Measurements from ENCODE around the gene TEAD1.

Gene TEAD1

GRCh38 chr11:12865863-12866595 is 191.8 kb downstream of the TEAD1 start:
- H3K4me3 ChIP-seq (ENCODE audit: low read depth, low read length), result no peak overlapping the region
- DNase-seq (ENCODE audit: low read depth, low spot score), result no peak
- in situ Hi-C loops (cut with HindIII; ENCODE audit: low sequenced_read_pairs), result no loop called here
- TF ChIP-seq CTCF (IDR thresholded peaks at IDR 0.05; ENCODE audit: low read depth, low read length), result no peak

GRCh38 chr11:12867531-12867930 is 193.3 kb downstream of the TEAD1 start:
- in situ Hi-C loops (cut with HindIII; ENCODE audit: low sequenced_read_pairs), result no loop called here

GRCh38 chr11:12868315-12869073 is 194.3 kb downstream of the TEAD1 start:
- peak; percentile 53 for DNase-seq (ENCODE audit: low read depth, low spot score)
- peak; percentile 39 for TF ChIP-seq CTCF (IDR thresholded peaks at IDR 0.05; ENCODE audit: low read depth, low read length)
- in situ Hi-C loops (cut with HindIII; ENCODE audit: low sequenced_read_pairs), result no loop called here
- H3K4me3 ChIP-seq (ENCODE audit: low read depth, low read length), result no peak overlapping the region

More at GRCh38 chr11:12867531-12867930, 193.3 kb downstream of the TEAD1 start:
- TF ChIP-seq CTCF (IDR thresholded peaks at IDR 0.05; ENCODE audit: low read depth, low read length), result no peak
- H3K4me3 ChIP-seq (ENCODE audit: low read depth, low read length), result no peak overlapping the region
- no peak for DNase-seq (ENCODE audit: low read depth, low spot score)

- in situ Hi-C loops (cut with HindIII; ENCODE audit: low sequenced_read_pairs), result no loop called here
These were observed 197.0 kb downstream of the TEAD1 start for GRCh38 chr11:12871241-12871640.

GRCh38 chr11:12871788-12872321 is 197.6 kb downstream of the TEAD1 start:
- TF ChIP-seq CTCF (IDR thresholded peaks at IDR 0.05; ENCODE audit: low read depth, low read length), result no peak
- in situ Hi-C loops (cut with HindIII; ENCODE audit: low sequenced_read_pairs), result no loop called here

More at GRCh38 chr11:12871241-12871640, 197.0 kb downstream of the TEAD1 start:
- H3K4me3 ChIP-seq (ENCODE audit: low read depth, low read length), result no peak overlapping the region
- no peak for DNase-seq (ENCODE audit: low read depth, low spot score)
- no peak for TF ChIP-seq CTCF (IDR thresholded peaks at IDR 0.05; ENCODE audit: low read depth, low read length)

GRCh38 chr11:12876340-12876739 is 202.1 kb downstream of the TEAD1 start:
- no peak for DNase-seq (ENCODE audit: low read depth, low spot score)
- no peak for TF ChIP-seq CTCF (IDR thresholded peaks at IDR 0.05; ENCODE audit: low read depth, low read length)
- H3K4me3 ChIP-seq (ENCODE audit: low read depth, low read length), result no peak overlapping the region
- in situ Hi-C loops (cut with HindIII; ENCODE audit: low sequenced_read_pairs), result no loop called here

More at GRCh38 chr11:12871788-12872321, 197.6 kb downstream of the TEAD1 start:
- no peak overlapping the region for H3K4me3 ChIP-seq (ENCODE audit: low read depth, low read length)
- no peak for DNase-seq (ENCODE audit: low read depth, low spot score)
